GM12892 (cell line): ENCODE data around the gene SPRYD3.

Source experiments
- POLR2A ChIP-seq: IDR thresholded peaks from 2 replicates; pipeline ENCODE4 v1.6.1; 2011; ENCODE audit warnings: low read depth, low read length, control low read depth
- POLR2AphosphoS5 ChIP-seq: IDR thresholded peaks from 2 replicates; pipeline ENCODE4 v1.6.1; 2011; ENCODE audit warnings: low read depth, low read length, control low read depth
- TAF1 ChIP-seq: IDR thresholded peaks from 2 replicates; pipeline ENCODE4 v1.6.1; 2011; ENCODE audit warnings: low read depth, mild to moderate bottlenecking, control low read depth, low read length, borderline replicate concordance

GRCh38 chr12:53071591-53072551 lies 7.3 kb downstream of the SPRYD3 start:
- TF ChIP-seq TAF1 (no peak), POLR2AphosphoS5 (no peak), POLR2A (no peak)
